IMR-90 (cell line): ENCODE measurements around the gene AMT. TPM values are rescaled to one million over a fixed set of nuclear protein-coding genes. Genes with fewer than 3 reads are reported as not detected.

Experiments used
- ATAC-seq: fragments of 200-7000 bp; cut with Tn5 transposase; 2 replicates; pipeline ENCODE4 v1.9.1; 2020; ENCODE audit warnings: low read depth, mild to moderate bottlenecking, moderate library complexity
- BruUV-seq: library from RNA; stranded (reverse); fragments of 400-500 nt; replicated peaks from 2 replicates; lab custom pipeline; 2021; lab: Mats Ljungman, UMichigan
- CTCF ChIA-PET: fragments of 300-600 bp; formaldehyde crosslinking; extraction: SDS; loops from one replicate; lab custom pipeline; 2021; ENCODE audit warnings: antibody characterized with exemption; lab: Yijun Ruan, JAX
- POLR2A ChIA-PET: fragments of 300-600 bp; sonication (Branson Sonifier 250); formaldehyde crosslinking; loops from one replicate; lab custom pipeline; 2022; ENCODE audit warnings: antibody characterized with exemption; ENCODE audit not compliant: unreplicated experiment; lab: Charles Lee
- DNase-seq: peaks from one replicate; pipeline ENCODE4 v3.0.0; 2013
- H2AFZ ChIP-seq: replicated peaks from 2 replicates; pipeline ENCODE3; 2013; ENCODE audit warnings: low read length, mild to moderate bottlenecking; ENCODE audit not compliant: poor library complexity
- H2AK5ac ChIP-seq: 2 replicates; pipeline ENCODE4 v1.6.1; 2013; ENCODE audit warnings: low read depth, low read length, inconsistent platforms
- H2AK9ac ChIP-seq: replicated peaks from 2 replicates; pipeline ENCODE3; 2013; ENCODE audit warnings: mild to moderate bottlenecking, low read depth, low read length, moderate library complexity; ENCODE audit not compliant: poor library complexity
- H2BK120ac ChIP-seq: 2 replicates; pipeline ENCODE4 v1.6.1; 2013; ENCODE audit warnings: low read depth, low read length, inconsistent platforms
- H2BK15ac ChIP-seq: 3 replicates; pipeline ENCODE4 v1.6.1; 2013; ENCODE audit warnings: low read depth, low read length, inconsistent platforms
- H2BK20ac ChIP-seq: 2 replicates; pipeline ENCODE4 v1.6.1; 2013; ENCODE audit warnings: low read depth, mild to moderate bottlenecking, inconsistent platforms, low read length, moderate library complexity
- H2BK5ac ChIP-seq: 2 replicates; pipeline ENCODE4 v1.6.1; 2013; ENCODE audit warnings: mild to moderate bottlenecking, low read depth, low read length, inconsistent platforms; ENCODE audit not compliant: poor library complexity, severe bottlenecking
- H3K14ac ChIP-seq: replicated peaks from 2 replicates; pipeline ENCODE4 v1.6.1; 2013; ENCODE audit warnings: low read depth, low read length, inconsistent platforms
- H3K18ac ChIP-seq: 2 replicates; pipeline ENCODE4 v1.6.1; 2013; ENCODE audit warnings: low read depth, low read length, control low read depth
- H3K23ac ChIP-seq: 2 replicates; pipeline ENCODE4 v1.6.1; 2013; ENCODE audit warnings: low read depth, low read length, inconsistent platforms
- H3K27ac ChIP-seq: 2 replicates; pipeline ENCODE4 v1.5.1; 2013; ENCODE audit warnings: mild to moderate bottlenecking, control low read depth, low read length; ENCODE audit not compliant: insufficient read depth
- H3K27me3 ChIP-seq: 2 replicates; pipeline ENCODE4 v1.6.1; 2013; ENCODE audit warnings: low read length; ENCODE audit not compliant: control insufficient read depth, insufficient read depth
- H3K36me3 ChIP-seq: 2 replicates; pipeline ENCODE4 v1.6.1; 2013; ENCODE audit warnings: low read length, mixed read lengths; ENCODE audit not compliant: control insufficient read depth, insufficient read depth
- H3K4ac ChIP-seq: 2 replicates; pipeline ENCODE4 v1.6.1; 2013; ENCODE audit warnings: low read depth, low read length, inconsistent platforms
- H3K4me1 ChIP-seq: 2 replicates; pipeline ENCODE4 v1.6.1; 2013; ENCODE audit warnings: low read length, mixed read lengths; ENCODE audit not compliant: control insufficient read depth, insufficient read depth
- H3K4me2 ChIP-seq: 2 replicates; pipeline ENCODE4 v1.6.1; 2013; ENCODE audit warnings: low read depth, mild to moderate bottlenecking, control low read depth, low read length, moderate library complexity
- H3K4me3 ChIP-seq: 2 replicates; pipeline ENCODE4 v1.5.1; 2013; ENCODE audit warnings: low read depth, mild to moderate bottlenecking, control low read depth, low read length, moderate library complexity; ENCODE audit not compliant: insufficient read depth
- H3K56ac ChIP-seq: 2 replicates; pipeline ENCODE4 v1.6.1; 2013; ENCODE audit warnings: low read length, inconsistent platforms; ENCODE audit not compliant: insufficient read depth; ENCODE audit errors: extremely low read depth
- H3K79me1 ChIP-seq, 2 experiments: 2 replicates each; pipeline ENCODE4 v1.6.1; 2013; ENCODE audit warnings: low read length in 2 of 2, inconsistent platforms in 1 of 2, low read depth in 1 of 2
- H3K9ac ChIP-seq: 2 replicates; pipeline ENCODE4 v1.6.1; 2013; ENCODE audit warnings: low read depth, low read length, control low read depth
- H3K9me1 ChIP-seq: 2 replicates; pipeline ENCODE4 v1.6.1; 2013; ENCODE audit warnings: low read length, inconsistent platforms; ENCODE audit not compliant: insufficient read depth
- H3K9me3 ChIP-seq: 2 replicates; pipeline ENCODE4 v1.6.1; 2013; ENCODE audit warnings: low read length; ENCODE audit not compliant: control insufficient read depth, insufficient read depth
- H4K20me1 ChIP-seq: 2 replicates; pipeline ENCODE4 v1.6.1; 2013; ENCODE audit warnings: low read length, inconsistent platforms; ENCODE audit not compliant: insufficient read depth
- H4K5ac ChIP-seq: 2 replicates; pipeline ENCODE4 v1.6.1; 2013; ENCODE audit warnings: mild to moderate bottlenecking, low read depth, low read length, control low read depth
- H4K8ac ChIP-seq, 2 experiments: 2 replicates each; pipeline ENCODE4 v1.6.1; 2013; ENCODE audit warnings: low read depth in 2 of 2, low read length in 2 of 2, control low read depth in 1 of 2, inconsistent platforms in 1 of 2
- H4K91ac ChIP-seq: 2 replicates; pipeline ENCODE4 v1.6.1; 2013; ENCODE audit warnings: low read depth, low read length, inconsistent platforms; ENCODE audit not compliant: insufficient read depth
- MAFK ChIP-seq: IDR thresholded peaks from 2 replicates; pipeline ENCODE4 v1.6.1; 2012; ENCODE audit warnings: low read depth, low read length, improper control_type of control experiment
- NFE2L2 ChIP-seq: fragments of 150-350 bp; IDR thresholded peaks from 2 replicates; pipeline ENCODE4 v1.6.1; 2016; ENCODE audit warnings: low read depth, mild to moderate bottlenecking, low read length
- WGBS, 2 experiments: methylation state at CpG; one replicate each; pipeline versions ENCODE4 v1.1.5 to v1.1.7; 2013; ENCODE audit warnings: missing lambda C conversion rate in 2 of 2; ENCODE audit not compliant: insufficient read length in 1 of 2; ENCODE audit errors: extremely low coverage in 2 of 2; 5-methylcytosine and 5-hydroxymethylcytosine counted together
- dilution Hi-C: fragments of 300-500 bp; cut with HindIII; formaldehyde crosslinking; loops from one replicate; pipeline ENCODE4 v1.14.3; 2018; ENCODE audit warnings: low sequenced_read_pairs; ENCODE audit not compliant: unreplicated experiment
- in situ Hi-C: fragments of 300-500 bp; cut with MboI; formaldehyde crosslinking; loops from 3 replicates; pipeline ENCODE4 v1.14.3; 2019; ENCODE audit warnings: low sequenced_read_pairs, inconsistent platforms, mixed read lengths
- intact Hi-C: fragments of 100-400 bp; cut with micrococcal nuclease; formaldehyde crosslinking; loops from 2 replicates; pipeline ENCODE4 v1.10.0; 2022
- polyA plus RNA-seq, 3 experiments: library from polyadenylated mRNA; depleted of rRNA; stranded (reverse); fragments of >200 nt; gene quantifications; 2 replicates each; pipeline ENCODE4 v1.2.3, GENCODE V29; 2012; ENCODE audit warnings: low replicate concordance in 1 of 3
- total RNA-seq: library from RNA; depleted of rRNA; stranded (reverse); fragments of >200 nt; gene quantifications from 2 replicates; pipeline ENCODE4 v1.2.3, GENCODE V29; 2012

Gene AMT
- total and polyA plus RNA-seq, 2 of the 4 experiments (the other 2 are of a cell fraction) = 0.36 to 5.5 TPM

DNA sequence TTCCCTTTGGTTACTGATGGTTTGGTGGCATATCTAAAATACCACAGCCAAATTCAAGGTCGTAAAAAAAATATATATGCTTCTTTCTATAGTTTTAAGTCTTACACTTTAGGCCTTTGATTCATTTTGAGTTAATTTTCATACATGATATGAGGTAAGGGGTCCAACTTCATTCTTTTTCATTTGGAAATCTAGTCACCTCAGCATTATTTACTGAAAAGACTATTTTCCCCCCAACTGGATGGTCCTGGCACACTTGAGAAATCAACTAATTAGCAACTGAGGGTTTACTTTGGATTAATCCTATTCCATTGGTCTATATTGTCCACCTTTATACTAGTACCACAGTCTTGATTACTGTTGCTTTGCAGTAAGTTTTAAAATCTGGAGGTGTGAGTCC, 36.7 kb downstream of the AMT start:
- Histone ChIP-seq H3K36me3 (peaks cover 5% of the 10 kb centered on the region; the same call in 1 of the 2 replicates), H3K14ac (no peak overlapping the region), H3K4me3 (no peak overlapping the region), H3K56ac (no peak overlapping the region), H3K18ac (no peak overlapping the region), H3K4ac (no peak overlapping the region), H4K91ac (no peak overlapping the region), H2AK5ac (no peak overlapping the region), H3K9ac (no peak overlapping the region), H2AK9ac (no peak overlapping the region), H3K4me1 (peaks cover 10% of the 10 kb centered on the region), H3K4me2 (no peak overlapping the region), H4K8ac (no peak overlapping the region), H3K27me3 (no peaks in the 10 kb centered on the region), H3K23ac (no peak overlapping the region), H4K20me1 (peaks cover 99% of the 10 kb centered on the region), H4K5ac (no peak overlapping the region), H2BK15ac (no peak overlapping the region), H2BK20ac (no peak overlapping the region), H2BK120ac (no peak overlapping the region), H3K27ac (no peak overlapping the region), H3K9me1 (peaks cover 7% of the 10 kb centered on the region), H3K79me1 (peaks cover 0 to 41% of the 10 kb centered on the region in 2 experiments; a peak in 3 of 4 replicates), H2BK5ac (no peak overlapping the region), H2AFZ (no peak overlapping the region), H3K9me3 (no peaks in the 10 kb centered on the region)
- dilution Hi-C loops = no loop called here
- DNase-seq (no peak), ATAC-seq (no peak)
- intact Hi-C loops = loop anchor here (1.0 kb wide), 1 partner anchor 44 kb away; no protein-coding TSS in a partner anchor
- ChIA-PET POLR2A (no interaction called here), CTCF (no interaction called here)
- BruUV-seq = no TSS peak
- TF ChIP-seq NFE2L2 = no peak
- TF ChIP-seq MAFK = peak; percentile 50
- in situ Hi-C loops = no loop called here
- no CpG with 5 or more reads among the region's 1 CpG for WGBS, 2 experiments
